HepG2 (cell line): ENCODE data around the gene ADGRG6. TPM values are rescaled to one million over a fixed set of nuclear protein-coding genes. Genes with fewer than 3 reads are reported as not detected.

Source experiments
- BCL3 ChIP-seq: sonication (generic); formaldehyde crosslinking; IDR thresholded peaks from 2 replicates; pipeline ENCODE4 v1.5.1; 2020; ENCODE audit warnings: mild to moderate bottlenecking, missing genetic modification reagents, moderate library complexity
- CSRNP2 ChIP-seq: sonication (generic); formaldehyde crosslinking; conservative IDR thresholded peaks from 2 replicates; pipeline ENCODE4 v1.8.0; 2022; ENCODE audit warnings: low read depth, missing genetic modification reagents
- ETS1 ChIP-seq: sonication (generic); formaldehyde crosslinking; IDR thresholded peaks from 2 replicates; pipeline ENCODE4 v1.4.0; 2020; ENCODE audit warnings: missing genetic modification reagents
- ETV5 ChIP-seq: IDR thresholded peaks from 2 replicates; pipeline ENCODE4 v1.6.1; 2018; ENCODE audit warnings: missing biosample characterization, missing genetic modification reagents, inconsistent platforms, borderline replicate concordance
- GTF3A ChIP-seq: sonication (generic); formaldehyde crosslinking; conservative IDR thresholded peaks from 2 replicates; pipeline ENCODE4 v1.4.0; 2020; ENCODE audit warnings: mild to moderate bottlenecking, missing genetic modification reagents
- GZF1 ChIP-seq: sonication (generic); formaldehyde crosslinking; IDR thresholded peaks from 2 replicates; pipeline ENCODE4 v1.5.1; 2020; ENCODE audit warnings: mild to moderate bottlenecking, missing genetic modification reagents
- HNRNPH1 ChIP-seq: fragments of 200-400 bp; formaldehyde crosslinking; optimal IDR thresholded peaks from 2 replicates; pipeline ENCODE3; 2017; ENCODE audit warnings: mild to moderate bottlenecking, low read depth, low read length
- KAT2B ChIP-seq: fragments of 150-350 bp; IDR thresholded peaks from 2 replicates; pipeline ENCODE4 v1.6.1; 2014; ENCODE audit warnings: low read depth, low read length, borderline replicate concordance
- NR2F1 ChIP-seq, 2 experiments: fragments of 450-650 bp in 1 of 2; formaldehyde crosslinking in 1 of 2; IDR thresholded peaks; 2 replicates each; pipeline versions ENCODE4 v1.5.0 to v1.6.1; 2016 to 2020; ENCODE audit warnings: mild to moderate bottlenecking in 1 of 2, missing compliant biosample characterization in 1 of 2, missing genetic modification reagents in 1 of 2, moderate library complexity in 1 of 2
- RBFOX2 ChIP-seq: fragments of 200-400 bp; formaldehyde crosslinking; IDR thresholded peaks from 2 replicates; pipeline ENCODE4 v1.6.1; 2017; ENCODE audit warnings: low read depth, mild to moderate bottlenecking, low read length
- TAF15 ChIP-seq: fragments of 200-400 bp; formaldehyde crosslinking; IDR thresholded peaks from one replicate; pipeline ENCODE4 v1.6.1; 2018; ENCODE audit warnings: mild to moderate bottlenecking, low read depth, low read length; ENCODE audit not compliant: poor library complexity, severe bottlenecking
- ZBED4 ChIP-seq: sonication (generic); formaldehyde crosslinking; IDR thresholded peaks from 2 replicates; pipeline ENCODE4 v1.4.0; 2020; ENCODE audit warnings: missing genetic modification reagents, borderline replicate concordance
- ZC3H4 ChIP-seq: sonication (generic); formaldehyde crosslinking; IDR thresholded peaks from 2 replicates; pipeline ENCODE4 v1.4.0; 2020; ENCODE audit warnings: missing genetic modification reagents, borderline replicate concordance
- ZEB1 ChIP-seq: IDR thresholded peaks from 2 replicates; pipeline ENCODE4 v1.6.1; 2012; ENCODE audit warnings: mild to moderate bottlenecking, low read depth, inconsistent platforms; ENCODE audit not compliant: insufficient replicate concordance
- ZNF18 ChIP-seq: sonication (generic); formaldehyde crosslinking; IDR thresholded peaks from 2 replicates; pipeline ENCODE4 v1.8.0; 2022; ENCODE audit warnings: mild to moderate bottlenecking, missing genetic modification reagents; ENCODE audit not compliant: insufficient replicate concordance
- ZNF431 ChIP-seq: sonication (generic); formaldehyde crosslinking; IDR thresholded peaks from 2 replicates; pipeline ENCODE4 v1.9.0; 2022; ENCODE audit warnings: missing genetic modification reagents, low read depth, mild to moderate bottlenecking, borderline replicate concordance
- ZNF510 ChIP-seq: sonication (generic); formaldehyde crosslinking; IDR thresholded peaks from 2 replicates; pipeline ENCODE4 v1.4.0; 2020; ENCODE audit warnings: low read depth, mild to moderate bottlenecking, missing genetic modification reagents
- ZNF577 ChIP-seq: sonication (generic); formaldehyde crosslinking; IDR thresholded peaks from 2 replicates; pipeline ENCODE4 v1.4.0; 2020; ENCODE audit warnings: mild to moderate bottlenecking, low read depth, missing genetic modification reagents, borderline replicate concordance
- ZSCAN9 ChIP-seq: IDR thresholded peaks from 2 replicates; pipeline ENCODE4 v1.6.1; 2016; ENCODE audit warnings: borderline replicate concordance
- polyA plus RNA-seq, 8 experiments: library from polyadenylated mRNA; depleted of rRNA in 3 of 8; stranded (reverse) in 7 of 8; unstranded in 1 of 8; fragments of >200 nt; fragmentation: Illumina TruSeq in 4 of 8; extraction: Trizol in 4 of 8; gene quantifications; 2 replicates each; pipeline versions ENCODE4 v1.2.1 to v1.2.3, GENCODE V29; 2011 to 2016; ENCODE audit warnings: low read depth in 4 of 8, missing spikeins in 1 of 8, mixed read lengths in 1 of 8; ENCODE audit not compliant: insufficient read depth in 1 of 8
- total RNA-seq, 5 experiments: library from RNA; depleted of rRNA; stranded (reverse); fragments of >200 nt; fragmentation: Illumina TruSeq; extraction: Trizol; gene quantifications; 2 replicates each; pipeline ENCODE4 v1.2.3, GENCODE V29; 2016; ENCODE audit warnings: low read depth in 1 of 5

Gene ADGRG6
- total and polyA plus RNA-seq, 2 of the 13 experiments (the other 11 are each of a cell fraction or from before 2014, with no cell fraction given) = 129 to 249 TPM

GRCh38 chr6:142296975-142297604 is 4.7 kb upstream of the ADGRG6 start (continued):
- TF ChIP-seq ZNF510 (CRISPR knock-in tag) (no peak), ZNF431 (CRISPR knock-in tag) (no peak), ZBED4 (no peak; the same call in 1 of the 2 replicates), ZNF577 (CRISPR knock-in tag) (no peak), ZNF18 (CRISPR knock-in tag) (no peak), KAT2B (no peak), GZF1 (CRISPR knock-in tag) (no peak), NR2F1 (CRISPR knock-in tag; IDR thresholded peaks at IDR 0.05) (no peak), BCL3 (CRISPR knock-in tag) (no peak), ETS1 (CRISPR knock-in tag) (no peak), ZEB1 (no peak), CSRNP2 (CRISPR knock-in tag) (no peak), ZSCAN9 (peak; percentile 77; the same call in 1 of the 2 replicates), RBFOX2 (no peak), GTF3A (CRISPR knock-in tag) (no peak), ZC3H4 (CRISPR knock-in tag) (no peak), TAF15 (no peak), HNRNPH1 (no peak), ETV5 (CRISPR knock-in tag) (peak; percentile 84)
